H9 (cell line): ENCODE data around the gene FGFR3. TPM values are rescaled to one million over a fixed set of nuclear protein-coding genes. Genes with fewer than 3 reads are reported as not detected.

Experiments
- DNase-seq: peaks from one replicate; pipeline ENCODE4 v3.0.0-alpha.2; 2017
- H2AFZ ChIP-seq: one replicate; pipeline ENCODE4 v1.6.1; 2013; ENCODE audit warnings: mild to moderate bottlenecking, low read length, control low read depth, moderate library complexity
- H2AK5ac ChIP-seq: 2 replicates; pipeline ENCODE4 v1.6.1; 2013; ENCODE audit warnings: low read length, control low read depth, mixed read lengths; ENCODE audit not compliant: insufficient read length
- H2BK120ac ChIP-seq: one replicate; pipeline ENCODE4 v1.6.1; 2013; ENCODE audit warnings: low read depth, mild to moderate bottlenecking, low read length, control low read depth, inconsistent platforms; ENCODE audit not compliant: poor library complexity, severe bottlenecking
- H2BK12ac ChIP-seq: 2 replicates; pipeline ENCODE4 v1.6.1; 2013; ENCODE audit warnings: low read length, control low read depth, mixed read lengths, low read depth; ENCODE audit not compliant: insufficient read length
- H2BK15ac ChIP-seq: 2 replicates; pipeline ENCODE4 v1.6.1; 2013; ENCODE audit warnings: low read depth, low read length, control low read depth
- H2BK20ac ChIP-seq: one replicate; pipeline ENCODE4 v1.6.1; 2013; ENCODE audit warnings: low read depth, mild to moderate bottlenecking, low read length, control low read depth, inconsistent platforms; ENCODE audit not compliant: poor library complexity, severe bottlenecking
- H2BK5ac ChIP-seq: 2 replicates; pipeline ENCODE4 v1.6.1; 2013; ENCODE audit warnings: low read length, control low read depth, mixed read lengths; ENCODE audit not compliant: insufficient read length
- H3K14ac ChIP-seq: 2 replicates; pipeline ENCODE4 v1.6.1; 2013; ENCODE audit warnings: low read length, control low read depth; ENCODE audit not compliant: insufficient read depth
- H3K18ac ChIP-seq: 2 replicates; pipeline ENCODE4 v1.6.1; 2013; ENCODE audit warnings: low read depth, mild to moderate bottlenecking, mixed read lengths, low read length, control low read depth; ENCODE audit not compliant: insufficient read length
- H3K23ac ChIP-seq: 2 replicates; pipeline ENCODE4 v1.6.1; 2013; ENCODE audit warnings: low read length, control low read depth, mixed read lengths, low read depth; ENCODE audit not compliant: insufficient read length
- H3K23me2 ChIP-seq: 2 replicates; pipeline ENCODE4 v1.6.1; 2013; ENCODE audit warnings: low read depth, mild to moderate bottlenecking, mixed read lengths, low read length, control low read depth; ENCODE audit not compliant: insufficient read length, poor library complexity, severe bottlenecking
- H3K27ac ChIP-seq: 2 replicates; pipeline ENCODE4 v1.5.1; 2013; ENCODE audit warnings: low read length, control low read depth, mixed read lengths, low read depth; ENCODE audit not compliant: insufficient read length
- H3K27me3 ChIP-seq: 2 replicates; pipeline ENCODE4 v1.6.1; 2013; ENCODE audit warnings: low read length, control low read depth, inconsistent platforms; ENCODE audit not compliant: insufficient read depth
- H3K4ac ChIP-seq: 2 replicates; pipeline ENCODE4 v1.6.1; 2013; ENCODE audit warnings: low read depth, mild to moderate bottlenecking, control low read depth, inconsistent platforms, low read length, moderate library complexity
- H3K4me1 ChIP-seq: 2 replicates; pipeline ENCODE4 v1.6.1; 2013; ENCODE audit warnings: low read length, control low read depth, inconsistent platforms; ENCODE audit not compliant: insufficient read depth
- H3K4me2 ChIP-seq: 2 replicates; pipeline ENCODE4 v1.6.1; 2013; ENCODE audit warnings: low read length, control low read depth, mixed read lengths; ENCODE audit not compliant: insufficient read length, insufficient read depth
- H3K56ac ChIP-seq: 2 replicates; pipeline ENCODE4 v1.6.1; 2013; ENCODE audit warnings: low read depth, mild to moderate bottlenecking, mixed read lengths, low read length, control low read depth; ENCODE audit not compliant: insufficient read length
- H3K79me1 ChIP-seq: 2 replicates; pipeline ENCODE4 v1.6.1; 2013; ENCODE audit warnings: low read depth, mild to moderate bottlenecking, moderate library complexity, low read length, control low read depth, inconsistent platforms; ENCODE audit not compliant: insufficient read depth, poor library complexity, severe bottlenecking
- H3K79me2 ChIP-seq: 2 replicates; pipeline ENCODE4 v1.6.1; 2013; ENCODE audit warnings: low read length, control low read depth, inconsistent platforms; ENCODE audit not compliant: insufficient read depth
- H3K9ac ChIP-seq: 2 replicates; pipeline ENCODE4 v1.6.1; 2013; ENCODE audit warnings: low read length, control low read depth, mixed read lengths; ENCODE audit not compliant: insufficient read length; ENCODE audit errors: extremely low read depth
- H3K9me3 ChIP-seq: one replicate; pipeline ENCODE4 v1.6.1; 2013; ENCODE audit warnings: low read depth, low read length, inconsistent platforms; ENCODE audit not compliant: control insufficient read depth
- H3T11ph ChIP-seq: one replicate; pipeline ENCODE4 v1.6.1; 2013; ENCODE audit warnings: mild to moderate bottlenecking, low read length, control low read depth, inconsistent platforms
- H4K20me1 ChIP-seq: one replicate; pipeline ENCODE4 v1.6.1; 2013; ENCODE audit not compliant: control insufficient read depth, insufficient read length, insufficient read depth
- H4K5ac ChIP-seq: 2 replicates; pipeline ENCODE4 v1.6.1; 2013; ENCODE audit warnings: low read depth, mild to moderate bottlenecking, mixed read lengths, low read length, control low read depth; ENCODE audit not compliant: insufficient read length
- H4K8ac ChIP-seq: replicated peaks from 2 replicates; pipeline ENCODE4 v1.6.1; 2013; ENCODE audit warnings: low read length, control low read depth, mixed read lengths, low read depth; ENCODE audit not compliant: insufficient read length
- H4K91ac ChIP-seq: 2 replicates; pipeline ENCODE4 v1.6.1; 2013; ENCODE audit warnings: low read depth, mild to moderate bottlenecking, moderate library complexity, mixed read lengths, low read length, control low read depth; ENCODE audit not compliant: insufficient read length
- H3K27ac Mint-ChIP-seq, 3 experiments: 2 replicates in 2 of 3; 3 replicates in 1 of 3; pipeline ENCODE4 v1.8.0; 2020 to 2021; ENCODE audit warnings: mixed read lengths in 3 of 3, mild to moderate bottlenecking in 1 of 3, moderate library complexity in 1 of 3
- H3K27me3 Mint-ChIP-seq: 2 replicates; pipeline ENCODE4 v1.8.0; 2021; ENCODE audit warnings: low read depth, mild to moderate bottlenecking, moderate library complexity, mixed read lengths
- H3K36me3 Mint-ChIP-seq, 3 experiments: 2 replicates in 2 of 3; 3 replicates in 1 of 3; pipeline ENCODE4 v1.8.0; 2020 to 2021; ENCODE audit warnings: low read depth in 3 of 3, mixed read lengths in 3 of 3; ENCODE audit not compliant: insufficient read depth in 1 of 3
- H3K4me1 Mint-ChIP-seq, 2 experiments: 2 replicates each; pipeline ENCODE4 v1.8.0; 2020; ENCODE audit warnings: mixed read lengths in 2 of 2
- H3K4me3 Mint-ChIP-seq, 2 experiments: 2 replicates in 1 of 2; 3 replicates in 1 of 2; pipeline ENCODE4 v1.8.0; 2020 to 2021; ENCODE audit warnings: mild to moderate bottlenecking in 2 of 2, mixed read lengths in 2 of 2, moderate library complexity in 1 of 2
- H3K9me3 Mint-ChIP-seq, 2 experiments: 2 replicates in 1 of 2; 3 replicates in 1 of 2; pipeline ENCODE4 v1.8.0; 2020; ENCODE audit warnings: mild to moderate bottlenecking in 2 of 2, mixed read lengths in 2 of 2, moderate library complexity in 1 of 2
- CTCF ChIP-seq: fragments of 200-600 bp; sonication (generic); conservative IDR thresholded peaks from 3 replicates; pipeline ENCODE4 v1.8.0; 2021; ENCODE audit warnings: antibody characterized with exemption, mild to moderate bottlenecking
- WGBS: extraction: QIAGEN DNeasy Blood & Tissue Kit; methylation state at CpG from one replicate; pipeline ENCODE4 v1.1.7; 2013; ENCODE audit warnings: missing lambda C conversion rate, low lambda C conversion rate, mixed read lengths; ENCODE audit not compliant: insufficient read length; ENCODE audit errors: extremely low coverage; 5-methylcytosine and 5-hydroxymethylcytosine counted together
- total RNA-seq: library from RNA; stranded (reverse); gene quantifications from 2 replicates; pipeline ENCODE4 v1.2.1, GENCODE V29; 2021

FGFR3 gene
- total RNA-seq, 1 experiment from 2014 or later, result 75.7 TPM

GRCh38 chr4:1751919-1752283 lies 41.2 kb upstream of the FGFR3 start:
- H3K9me3 ChIP-seq, result no peaks in the 10 kb centered on the region
- Mint-ChIP-seq H3K9me3 (no peaks in the 10 kb centered on the region), H3K4me1 (peaks cover 0 to 10% of the 10 kb centered on the region in 2 experiments; a peak in 1 of 4 replicates), H3K36me3 (no peaks in the 10 kb centered on the region), H3K27me3 (no peaks in the 10 kb centered on the region), H3K27ac (no peak overlapping the region), H3K4me3 (no peak overlapping the region)
- H2BK12ac ChIP-seq, result no peak overlapping the region
- H3K14ac ChIP-seq, result no peak overlapping the region
- H3K27ac ChIP-seq, result no peak overlapping the region
- no peaks in the 10 kb centered on the region for H4K20me1 ChIP-seq
- H3K18ac ChIP-seq, result no peak overlapping the region
- no peak overlapping the region for H3K4ac ChIP-seq
- DNase-seq, result no peak
- no peak overlapping the region for H3K4me2 ChIP-seq
- no peak overlapping the region for H2BK20ac ChIP-seq
- H3T11ph ChIP-seq, result no peak overlapping the region
- H2BK120ac ChIP-seq, result no peak overlapping the region
- H3K27me3 ChIP-seq, result no peaks in the 10 kb centered on the region
- H3K23me2 ChIP-seq, result no peaks in the 10 kb centered on the region
- H2BK15ac ChIP-seq, result no peak overlapping the region
- H3K9ac ChIP-seq, result no peak overlapping the region
- no peak overlapping the region for H2AK5ac ChIP-seq
- no peak overlapping the region for H3K56ac ChIP-seq
- no peaks in the 10 kb centered on the region for H3K79me1 ChIP-seq
- WGBS, result no CpG with 5 or more reads among the region's 8 CpGs
- H2AFZ ChIP-seq, result no peak overlapping the region
- no peak overlapping the region for H4K5ac ChIP-seq
- H2BK5ac ChIP-seq, result no peak overlapping the region
- TF ChIP-seq CTCF, result no peak
- no peaks in the 10 kb centered on the region for H3K79me2 ChIP-seq
- no peak overlapping the region for H3K23ac ChIP-seq
- H4K8ac ChIP-seq, result no peak overlapping the region
- H3K4me1 ChIP-seq, result no peaks in the 10 kb centered on the region
- H4K91ac ChIP-seq, result no peak overlapping the region
